Measurements from ENCODE around the gene TFF2. TPM values are rescaled to one million over a fixed set of nuclear protein-coding genes. Genes with fewer than 3 reads are reported as not detected.

Gene TFF2
- total and polyA plus RNA-seq, 10 donors: 0.14 TPM; not detected in 9

- Histone ChIP-seq H3K4me1 (peaks cover 13 to 75% (median 42%) of the 10 kb centered on the region in 6 donors), H3K27ac (peak overlapping the region in 5 of 8 donors; percentile 38 to 73 (median 65)), H3K36me3 (no peaks in the 10 kb centered on the region), H3K4me3 (peak overlapping the region in 2 of 8 donors; percentile 22 to 52), H3K9me3 (no peaks in the 10 kb centered on the region), H3K27me3 (replicated peaks in 1 of 7) (peaks cover 0 to 23% (median 0%) of the 10 kb centered on the region in 7 donors)
- no peak for DNase-seq
- no peak for TF ChIP-seq POLR2AphosphoS5 (IDR thresholded peaks at IDR 0.05)
- TF ChIP-seq CTCF (IDR thresholded peaks at IDR 0.05 in 8 of 11, conservative IDR thresholded peaks at IDR 0.05 in 3 of 11): no peak
- no peak for TF ChIP-seq POLR2A (IDR thresholded peaks at IDR 0.05)
- intact Hi-C loops (cut with DNase I; ENCODE audit: low total_unique reads): no loop called here
- 83 to 90% (median 87%) methylated on average over 6 of the region's 6 CpGs for WGBS, 5 donors
Observed at GRCh38 chr21:42314616-42315295, 36.0 kb downstream of the TFF2 start.

- H3K4me3 ChIP-seq: peak overlapping the region in 3 of 8 donors; percentile 19 to 52 (median 31)
- WGBS, 5 donors: 45 to 72% (median 65%) methylated on average over 12 to 13 of the region's 13 CpGs
- no peak for DNase-seq
- TF ChIP-seq POLR2AphosphoS5 (IDR thresholded peaks at IDR 0.05) (peak; percentile 38 to 75 (median 45)), CTCF (IDR thresholded peaks at IDR 0.05 in 8 of 11, conservative IDR thresholded peaks at IDR 0.05 in 3 of 11) (no peak)
- intact Hi-C loops (cut with DNase I; ENCODE audit: low total_unique reads): no loop called here
- peaks cover 0 to 35% (median 6%) of the 10 kb centered on the region in 7 donors for H3K27me3 ChIP-seq (replicated peaks in 1 of 7)
- H3K36me3 ChIP-seq: no peaks in the 10 kb centered on the region
- peak overlapping the region in 6 of 8 donors; percentile 20 to 73 (median 64) for H3K27ac ChIP-seq
- peaks cover 9 to 74% (median 40%) of the 10 kb centered on the region in 6 donors for H3K4me1 ChIP-seq
- no peaks in the 10 kb centered on the region for H3K9me3 ChIP-seq
Observed at GRCh38 chr21:42313501-42313969, 37.3 kb downstream of the TFF2 start.

- H3K27ac ChIP-seq: peak overlapping the region in 5 of 8 donors; percentile 53 to 73 (median 65)
- 78 to 83% (median 79%) methylated on average over 15 to 16 of the region's 16 CpGs for WGBS, 5 donors
- peak; percentile 69 for DNase-seq
Observed at GRCh38 chr21:42312626-42313104, 38.1 kb downstream of the TFF2 start.

More at GRCh38 chr21:42312626-42313104, 38.1 kb downstream of the TFF2 start:
- no peak for TF ChIP-seq POLR2AphosphoS5 (IDR thresholded peaks at IDR 0.05)
- no peak for TF ChIP-seq CTCF (IDR thresholded peaks at IDR 0.05 in 8 of 11, conservative IDR thresholded peaks at IDR 0.05 in 3 of 11)
- no peak for TF ChIP-seq POLR2A (IDR thresholded peaks at IDR 0.05)
- Histone ChIP-seq H3K4me3 (peak overlapping the region in 2 of 8 donors; percentile 31 to 52), H3K9me3 (no peaks in the 10 kb centered on the region), H3K4me1 (peaks cover 9 to 71% (median 36%) of the 10 kb centered on the region in 6 donors), H3K27me3 (replicated peaks in 1 of 7) (peaks cover 0 to 39% (median 14%) of the 10 kb centered on the region in 7 donors), H3K36me3 (no peaks in the 10 kb centered on the region)
- intact Hi-C loops (cut with DNase I; ENCODE audit: low total_unique reads): no loop called here

Data from spleen (tissue), 11 donors.